Natural killer cell (primary cell): ENCODE results near the gene ZNF189. TPM values are rescaled to one million over a fixed set of nuclear protein-coding genes. Genes with fewer than 3 reads are reported as not detected.

Source experiments
- ATAC-seq, 3 donors: fragments of 150-1000 bp in 2 of 3; fragments of 200-7000 bp in 1 of 3; cut with Tn5 transposase; 1 replicate in 1 of 3; 2 replicates in 2 of 3; pipeline ENCODE4 v1.10.0; 2021; ENCODE audit warnings: mild to moderate bottlenecking in 2 of 3, moderate library complexity in 2 of 3
- DNase-seq, 2 donors: peaks; one replicate each; pipeline versions ENCODE4 v3.0.0 to v3.0.0-alpha.2; 2013 to 2021; ENCODE audit warnings: mixed read lengths in 1 of 2
- H3K27ac ChIP-seq: one replicate; pipeline ENCODE4 v1.5.1; 2013; ENCODE audit warnings: mild to moderate bottlenecking, low read length
- H3K27me3 ChIP-seq: one replicate; pipeline ENCODE4 v1.6.1; 2013; ENCODE audit warnings: low read length; ENCODE audit not compliant: control insufficient read depth, insufficient read depth
- H3K36me3 ChIP-seq: one replicate; pipeline ENCODE4 v1.6.1; 2013; ENCODE audit warnings: low read length; ENCODE audit not compliant: control insufficient read depth, insufficient read depth
- H3K4me1 ChIP-seq: one replicate; pipeline ENCODE4 v1.6.1; 2013; ENCODE audit warnings: low read length; ENCODE audit not compliant: control insufficient read depth, insufficient read depth
- H3K4me3 ChIP-seq: one replicate; pipeline ENCODE4 v1.5.1; 2013; ENCODE audit warnings: low read length
- H3K9me3 ChIP-seq: one replicate; pipeline ENCODE4 v1.6.1; 2013; ENCODE audit warnings: low read length; ENCODE audit not compliant: control insufficient read depth, insufficient read depth
- H3K27ac Mint-ChIP-seq, 2 donors: one replicate each; pipeline ENCODE4 v1.8.0; 2022; ENCODE audit warnings: mild to moderate bottlenecking in 2 of 2, mixed read lengths in 2 of 2, moderate library complexity in 1 of 2
- H3K27me3 Mint-ChIP-seq, 2 donors: one replicate each; pipeline ENCODE4 v1.8.0; 2022; ENCODE audit warnings: low read depth in 2 of 2, mixed read lengths in 2 of 2
- H3K36me3 Mint-ChIP-seq: one replicate; pipeline ENCODE4 v1.8.0; 2022; ENCODE audit warnings: mixed read lengths
- H3K4me1 Mint-ChIP-seq, 2 donors: one replicate each; pipeline ENCODE4 v1.8.0; 2022; ENCODE audit warnings: mixed read lengths in 2 of 2
- H3K4me3 Mint-ChIP-seq: one replicate; pipeline ENCODE4 v1.8.0; 2022; ENCODE audit warnings: mild to moderate bottlenecking, moderate library complexity, mixed read lengths
- H3K9me3 Mint-ChIP-seq, 2 donors: one replicate each; pipeline ENCODE4 v1.8.0; 2022; ENCODE audit warnings: mixed read lengths in 2 of 2
- CTCF ChIP-seq: fragments of 200-600 bp; IDR thresholded peaks from one replicate; pipeline ENCODE4 v1.8.0; 2022; ENCODE audit warnings: antibody characterized with exemption
- WGBS: methylation state at CpG from one replicate; pipeline ENCODE4 v1.1.7; 2013; ENCODE audit warnings: missing lambda C conversion rate; ENCODE audit not compliant: insufficient coverage; 5-methylcytosine and 5-hydroxymethylcytosine counted together
- intact Hi-C: fragments of 100-400 bp; cut with micrococcal nuclease; formaldehyde crosslinking; loops from one replicate; pipeline ENCODE4 v1.14.2; 2022
- total RNA-seq, 4 donors: library from RNA; stranded (reverse); fragments of 120-200 nt in 1 of 4; gene quantifications; one replicate each; pipeline versions ENCODE4 v1.2.3 to v1.2.4, GENCODE V29; 2013 to 2022

The ZNF189 gene
- total RNA-seq, 3 donors from 2014 or later (not counting 1 experiment from before 2014, with no cell fraction given) = 6.7 to 11.3 (median 8.7) TPM

- Mint-ChIP-seq H3K27me3 (peaks cover 0 to 5% of the 10 kb centered on the region in 2 donors), H3K27ac (no peak overlapping the region), H3K36me3 (no peaks in the 10 kb centered on the region), H3K4me1 (no peaks in the 10 kb centered on the region), H3K4me3 (no peak overlapping the region), H3K9me3 (peaks cover 0 to 2% of the 10 kb centered on the region in 2 donors)
- Histone ChIP-seq H3K4me3 (no peak overlapping the region), H3K9me3 (no peaks in the 10 kb centered on the region), H3K27me3 (peaks cover 2% of the 10 kb centered on the region), H3K36me3 (no peaks in the 10 kb centered on the region), H3K27ac (no peak overlapping the region), H3K4me1 (no peaks in the 10 kb centered on the region)
- ATAC-seq (no peak), DNase-seq (no peak)
- no peak for TF ChIP-seq CTCF
- intact Hi-C loops = no loop called here
Observed at GRCh38 chr9:101365181-101365580, 33.5 kb upstream of the ZNF189 start.

GRCh38 chr9:101366038-101366756, 32.5 kb upstream of the ZNF189 start:
- TF ChIP-seq CTCF = no peak
- Mint-ChIP-seq H3K4me3 (no peak overlapping the region), H3K36me3 (no peaks in the 10 kb centered on the region), H3K4me1 (no peaks in the 10 kb centered on the region), H3K9me3 (peaks cover 0 to 2% of the 10 kb centered on the region in 2 donors), H3K27me3 (peaks cover 3 to 5% of the 10 kb centered on the region in 2 donors), H3K27ac (no peak overlapping the region)
- no peaks in the 10 kb centered on the region for H3K4me1 ChIP-seq
- H3K9me3 ChIP-seq = no peaks in the 10 kb centered on the region
- no peak overlapping the region for H3K27ac ChIP-seq
- DNase-seq (no peak), ATAC-seq (no peak)
- 67% methylated on average over 5 of the region's 5 CpGs for WGBS
- H3K36me3 ChIP-seq = no peaks in the 10 kb centered on the region
- peaks cover 2% of the 10 kb centered on the region for H3K27me3 ChIP-seq
- intact Hi-C loops = no loop called here
- H3K4me3 ChIP-seq = no peak overlapping the region

- Histone ChIP-seq H3K4me3 (no peak overlapping the region), H3K4me1 (no peaks in the 10 kb centered on the region), H3K9me3 (no peaks in the 10 kb centered on the region), H3K27me3 (peaks cover under 1% of the 10 kb centered on the region), H3K27ac (no peak overlapping the region), H3K36me3 (no peaks in the 10 kb centered on the region)
- H3K4me3 Mint-ChIP-seq = no peak overlapping the region
- TF ChIP-seq CTCF = no peak
- 90% methylated on average over 3 of the region's 3 CpGs for WGBS
- DNase-seq = no peak
- no peaks in the 10 kb centered on the region for H3K4me1 Mint-ChIP-seq
- ATAC-seq = no peak
- no peak overlapping the region for H3K27ac Mint-ChIP-seq
- no peaks in the 10 kb centered on the region for H3K9me3 Mint-ChIP-seq
- intact Hi-C loops = no loop called here
- H3K27me3 Mint-ChIP-seq = peaks cover 10 to 12% of the 10 kb centered on the region in 2 donors
- no peaks in the 10 kb centered on the region for H3K36me3 Mint-ChIP-seq
Observed at GRCh38 chr9:101367323-101367722, 31.3 kb upstream of the ZNF189 start.

- 97% methylated on average over 2 of the region's 2 CpGs for WGBS
Observed at GRCh38 chr9:101369286-101369685, 29.4 kb upstream of the ZNF189 start.

More at GRCh38 chr9:101369286-101369685, 29.4 kb upstream of the ZNF189 start:
- Mint-ChIP-seq H3K4me3 (no peak overlapping the region), H3K4me1 (no peaks in the 10 kb centered on the region), H3K36me3 (no peaks in the 10 kb centered on the region), H3K27ac (no peak overlapping the region), H3K27me3 (peaks cover 10% of the 10 kb centered on the region in 2 donors), H3K9me3 (no peaks in the 10 kb centered on the region)
- DNase-seq (no peak), ATAC-seq (no peak)
- no peaks in the 10 kb centered on the region for H3K36me3 ChIP-seq
- intact Hi-C loops = no loop called here
- no peaks in the 10 kb centered on the region for H3K27me3 ChIP-seq
- H3K4me1 ChIP-seq = no peaks in the 10 kb centered on the region
- H3K9me3 ChIP-seq = no peaks in the 10 kb centered on the region
- no peak overlapping the region for H3K27ac ChIP-seq
- TF ChIP-seq CTCF = no peak
- no peak overlapping the region for H3K4me3 ChIP-seq
